HG03095 (cell line): ENCODE results near the gene ICOSLG.
"Not testable (repeated sequence)": the region's sequence is repeated elsewhere in the genome, so short reads cannot be mapped to it uniquely, and the experiment has no call there.

ENCODE experiments used
- ATAC-seq: cut with Tn5 transposase; IDR thresholded peaks from one replicate; pipeline ENCODE4 v1.9.1; 2021; ENCODE audit warnings: moderate library complexity; ENCODE audit not compliant: unreplicated experiment

The ICOSLG gene, protein sequence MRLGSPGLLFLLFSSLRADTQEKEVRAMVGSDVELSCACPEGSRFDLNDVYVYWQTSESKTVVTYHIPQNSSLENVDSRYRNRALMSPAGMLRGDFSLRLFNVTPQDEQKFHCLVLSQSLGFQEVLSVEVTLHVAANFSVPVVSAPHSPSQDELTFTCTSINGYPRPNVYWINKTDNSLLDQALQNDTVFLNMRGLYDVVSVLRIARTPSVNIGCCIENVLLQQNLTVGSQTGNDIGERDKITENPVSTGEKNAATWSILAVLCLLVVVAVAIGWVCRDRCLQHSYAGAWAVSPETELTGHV

GRCh38 chr21:44240842-44241241, at the start of gene ICOSLG:
ICOSLG (minus strand) TSS chr21:44240943; CDS start chr21:44240817, 126 bp downstream.
- ATAC-seq: not testable (repeated sequence)

- ATAC-seq: no peak
These were observed 48.8 kb upstream of the ICOSLG start for GRCh38 chr21:44289381-44290010.

GRCh38 chr21:44288251-44289110, 47.7 kb upstream of the ICOSLG start:
- ATAC-seq: no peak

DNA sequence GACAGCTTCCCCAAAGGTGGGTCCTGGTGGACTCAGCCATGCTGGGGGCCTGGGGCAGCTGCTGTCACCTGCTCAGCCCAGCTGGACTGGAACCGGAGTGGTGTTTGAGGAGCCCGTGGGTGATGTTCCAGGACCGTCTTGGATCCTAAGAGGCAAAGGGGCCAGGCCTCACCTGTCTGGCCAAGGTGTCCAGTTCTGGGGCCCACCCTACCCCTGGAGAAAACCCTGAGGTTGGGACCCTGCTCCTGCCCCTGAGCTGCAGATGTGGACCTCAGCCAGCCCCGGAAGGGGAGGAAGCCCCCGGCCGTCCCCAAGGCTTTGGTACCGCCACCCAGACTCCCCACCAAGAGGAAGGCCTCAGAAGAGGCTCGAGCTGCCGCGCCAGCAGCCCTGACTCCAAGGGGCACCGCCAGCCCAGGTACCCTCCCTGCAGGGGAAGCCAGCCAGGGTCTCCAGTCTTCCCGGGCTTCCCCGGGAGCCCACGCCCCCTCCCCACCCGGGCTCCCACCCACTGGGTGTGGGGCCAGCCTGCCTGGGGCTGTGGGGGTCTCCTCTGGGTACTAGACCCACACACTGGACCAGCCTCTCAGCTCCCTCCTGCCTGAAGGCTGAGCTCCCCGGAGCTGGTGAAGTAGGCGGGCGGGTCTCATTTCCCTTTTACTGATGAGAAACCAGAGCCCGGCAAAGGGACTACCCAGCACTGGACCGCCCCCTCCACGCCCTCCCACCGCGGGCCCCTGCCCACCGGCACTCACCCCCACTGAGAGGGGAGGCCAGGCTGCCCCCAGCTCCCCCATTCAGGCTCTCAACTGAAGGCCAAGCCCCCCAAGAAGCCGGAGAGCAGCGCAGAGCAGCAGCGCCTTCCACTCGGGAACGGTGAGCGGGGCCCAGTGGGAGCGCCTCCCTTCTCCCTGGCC, 46.2 kb upstream of the ICOSLG start:
- no peak for ATAC-seq

GRCh38 chr21:44286086-44286715, 45.5 kb upstream of the ICOSLG start:
- no peak for ATAC-seq

GRCh38 chr21:44285138-44285992, 44.6 kb upstream of the ICOSLG start, which contains the start of gene AIRE:
AIRE (plus strand) TSS chr21:44285876; CDS start chr21:44286007, 131 bp downstream.
- no peak for ATAC-seq

- no peak for ATAC-seq
These were observed 43.2 kb upstream of the ICOSLG start for GRCh38 chr21:44283948-44284347.

DNA sequence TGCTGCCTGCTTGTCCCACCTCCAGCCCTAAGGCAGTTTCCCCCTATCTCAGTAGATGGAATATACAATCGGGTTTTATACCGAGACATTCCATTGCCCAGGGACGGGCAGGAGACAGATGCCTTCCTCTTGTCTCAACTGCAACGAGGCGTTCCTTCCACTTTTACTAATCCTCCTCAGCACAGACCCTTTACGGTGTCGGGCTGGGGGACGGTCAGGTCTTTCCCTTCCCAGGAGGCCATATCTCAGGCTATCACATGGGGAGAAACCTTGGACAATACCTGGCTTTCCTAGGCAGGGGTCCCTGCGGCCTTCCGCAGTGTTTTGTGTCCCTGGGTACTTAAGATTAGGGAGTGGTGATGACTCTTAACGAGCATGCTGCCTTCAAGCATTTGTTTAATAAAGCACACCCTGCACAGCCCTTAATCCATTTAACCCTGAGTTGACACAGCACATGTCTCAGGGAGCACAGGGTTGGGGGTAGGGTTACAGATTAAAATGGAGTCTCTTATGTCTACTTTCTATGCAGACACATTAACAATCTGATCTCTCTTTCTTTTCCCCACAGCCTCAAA, 42.6 kb upstream of the ICOSLG start:
- ATAC-seq: not testable (repeated sequence)

DNA sequence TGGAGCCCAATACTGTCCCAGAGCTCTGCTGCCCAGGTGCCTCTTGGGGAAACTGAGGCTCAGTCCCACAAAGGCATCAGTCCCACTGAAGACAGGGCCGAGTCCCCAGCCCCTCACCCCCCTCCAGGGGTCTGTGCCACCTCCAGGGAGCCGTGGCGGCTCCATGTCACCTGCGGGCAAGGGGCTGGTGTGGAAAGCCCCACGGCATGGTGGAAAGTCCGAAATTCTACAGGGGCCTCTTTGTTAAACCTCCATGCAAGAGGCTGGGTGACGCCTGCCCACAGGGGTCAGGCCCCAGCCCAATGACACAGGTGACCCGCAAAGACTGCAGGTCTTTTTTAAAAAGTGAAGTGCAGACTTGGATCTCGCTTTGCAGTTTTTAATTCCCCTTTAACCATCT, 41.6 kb upstream of the ICOSLG start:
- no peak for ATAC-seq

DNA sequence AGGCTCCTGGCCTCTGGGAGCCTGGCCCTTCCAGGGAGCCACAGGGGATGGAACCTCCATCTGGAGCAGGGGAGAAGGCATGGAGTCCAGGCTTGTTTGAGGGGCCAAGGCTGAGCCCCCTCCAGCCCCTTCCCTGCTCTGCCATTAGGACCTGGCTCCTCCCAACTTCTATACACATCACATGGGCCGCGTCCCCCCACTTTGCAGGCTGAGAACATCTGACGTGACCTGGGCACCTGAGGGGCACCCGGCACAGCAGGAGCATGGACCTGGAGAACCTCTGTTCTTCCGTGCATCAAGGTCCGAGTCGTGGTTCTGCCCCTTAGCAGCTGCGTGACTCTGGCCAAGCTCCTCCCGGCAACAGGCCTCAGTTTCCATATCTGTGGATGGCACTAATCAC, 41.1 kb upstream of the ICOSLG start:
- no peak for ATAC-seq

DNA sequence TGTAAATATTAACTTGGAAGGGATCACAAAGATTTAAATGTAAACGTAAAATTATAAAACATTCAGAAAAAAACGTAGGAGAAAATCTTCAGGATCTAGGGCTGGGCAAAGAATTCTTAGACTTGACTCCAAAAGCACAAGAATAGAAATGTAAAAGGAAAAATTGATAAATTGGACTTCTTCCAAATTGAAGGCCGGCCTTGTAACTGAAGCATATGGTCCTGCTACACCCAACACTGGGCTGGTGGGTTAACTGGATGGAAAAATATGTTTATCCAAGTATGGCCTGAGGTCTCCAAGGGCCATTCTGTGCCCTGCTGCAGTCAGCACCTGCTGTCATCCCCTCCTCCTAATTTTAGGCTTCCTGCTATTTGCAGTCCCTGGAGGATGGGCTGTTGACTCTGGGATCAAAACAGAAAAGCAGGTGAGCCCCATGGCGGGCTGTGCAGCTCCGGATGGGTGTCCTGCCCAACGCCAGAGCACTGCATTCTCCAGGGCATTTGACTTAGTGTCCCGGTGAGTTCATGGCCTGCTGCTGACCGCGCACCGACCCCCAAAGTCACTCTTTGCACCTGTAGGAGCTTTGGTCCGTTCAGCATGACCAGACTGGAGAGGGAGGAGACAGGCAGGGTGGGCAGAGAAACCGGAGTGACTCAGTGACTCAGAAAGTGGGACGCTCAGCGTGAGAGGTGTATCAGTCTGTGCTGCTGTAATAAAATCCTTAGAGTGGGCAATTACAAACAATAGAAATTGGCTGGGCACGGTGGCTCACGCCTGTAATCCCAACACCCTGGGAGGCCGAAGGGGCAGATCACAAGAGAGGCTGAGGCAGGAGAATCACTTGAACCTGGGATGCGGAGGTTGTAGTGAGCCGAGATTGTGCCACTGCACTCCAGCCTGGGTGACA, 38.9 kb upstream of the ICOSLG start:
- no peak for ATAC-seq

DNA sequence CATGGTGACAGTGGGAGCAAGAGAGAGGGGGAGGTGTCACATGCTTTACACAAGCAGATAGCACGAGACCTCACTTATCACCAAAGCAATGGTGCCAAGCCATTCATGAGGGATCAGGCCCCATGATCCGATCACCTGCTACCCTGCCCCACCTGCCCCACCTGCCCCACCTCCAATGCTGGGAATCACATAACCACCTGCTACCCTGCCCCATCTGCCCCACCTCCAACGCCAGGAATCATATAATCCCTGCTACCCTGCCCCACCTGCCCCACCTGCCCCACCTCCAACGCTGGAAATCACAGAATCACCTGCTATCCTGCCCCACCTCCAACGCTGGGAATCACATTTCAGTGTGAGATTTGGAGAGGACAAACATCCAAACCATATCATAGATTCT, 34.3 kb upstream of the ICOSLG start:
- ATAC-seq: no peak

DNA sequence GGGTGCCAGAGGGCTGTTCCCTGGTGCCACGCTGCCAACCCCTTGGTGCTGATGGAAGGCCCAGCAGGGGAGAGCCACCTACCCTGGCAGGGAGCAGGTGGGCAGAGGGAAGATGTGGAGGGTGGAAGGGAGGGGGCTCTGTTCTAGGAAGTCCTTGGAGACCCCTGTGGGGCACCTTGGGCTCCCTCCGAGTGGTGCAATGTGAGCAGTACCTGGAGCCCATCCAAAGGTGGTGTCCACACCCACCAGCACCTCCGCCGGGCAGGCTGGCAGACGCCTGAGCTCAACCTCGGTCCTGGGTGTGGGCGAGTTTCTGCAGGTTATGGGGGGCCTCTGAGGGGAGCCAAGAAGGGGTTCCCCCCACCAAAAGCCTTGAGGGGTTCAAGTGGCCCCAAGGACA, 32.3 kb upstream of the ICOSLG start:
- no peak for ATAC-seq

DNA sequence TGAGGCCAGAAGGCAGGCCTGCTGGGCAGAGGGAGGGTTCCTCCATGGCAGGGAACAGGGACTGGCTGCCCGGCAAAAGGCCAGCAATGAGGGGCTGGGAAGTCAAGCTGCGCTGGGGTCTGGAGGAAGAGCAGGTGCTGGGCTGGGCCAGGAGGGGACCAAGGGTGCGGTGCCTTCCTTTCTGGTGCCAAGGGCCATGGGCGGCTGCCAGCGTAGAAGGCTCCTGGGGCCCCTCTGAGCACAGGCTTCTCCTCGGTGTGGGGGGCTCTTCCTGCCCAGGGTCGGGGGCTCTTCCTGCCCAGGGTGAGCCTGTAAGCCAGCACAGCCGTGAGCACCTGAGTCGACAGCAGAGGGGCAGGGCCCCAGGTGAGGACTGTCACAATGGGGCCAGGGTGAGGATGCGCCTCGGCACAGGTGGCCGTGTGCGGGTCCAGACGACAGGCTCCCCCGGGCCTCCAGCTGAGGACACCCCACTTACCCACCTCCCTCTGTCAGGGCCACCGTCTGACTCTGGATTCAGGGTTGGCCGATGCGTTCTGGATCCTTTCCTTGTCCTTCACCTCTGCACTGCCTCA, 31.6 kb upstream of the ICOSLG start:
- ATAC-seq: no peak

- ATAC-seq: no peak
These were observed 31.0 kb upstream of the ICOSLG start for GRCh38 chr21:44271558-44272283.

- ATAC-seq: no peak
These were observed 28.3 kb upstream of the ICOSLG start for GRCh38 chr21:44269090-44269489.

- ATAC-seq: no peak
These were observed 27.0 kb upstream of the ICOSLG start for GRCh38 chr21:44267655-44268142.
